T-helper 1 cell treated with Interleukin-12 subunit alpha and Interleukin-12 subunit beta and Interleukin-4 antibody, amounts not matched to agents 30 μg/mL and 1 μg/mL, for 36 hours (primary cell): Measurements from ENCODE around the gene TWIST2.

Experiments
- H3K27ac Mint-ChIP-seq: one replicate; pipeline ENCODE4 v1.8.0; 2021; ENCODE audit warnings: mild to moderate bottlenecking, mixed read lengths
- H3K27me3 Mint-ChIP-seq: one replicate; pipeline ENCODE4 v1.8.0; 2021; ENCODE audit warnings: low read depth, mixed read lengths
- H3K36me3 Mint-ChIP-seq: one replicate; pipeline ENCODE4 v1.8.0; 2021; ENCODE audit warnings: low read depth, mixed read lengths
- H3K4me1 Mint-ChIP-seq: one replicate; pipeline ENCODE4 v1.8.0; 2021; ENCODE audit warnings: low read depth, mixed read lengths
- H3K4me3 Mint-ChIP-seq: one replicate; pipeline ENCODE4 v1.8.0; 2021; ENCODE audit warnings: mild to moderate bottlenecking, moderate library complexity, mixed read lengths
- H3K9me3 Mint-ChIP-seq: one replicate; pipeline ENCODE4 v1.8.0; 2021; ENCODE audit warnings: mixed read lengths

TWIST2 gene

GRCh38 chr2:238857959-238858358 is 10.1 kb downstream of the TWIST2 start:
- Mint-ChIP-seq H3K4me1 (no peaks in the 10 kb centered on the region), H3K4me3 (no peak overlapping the region), H3K27me3 (peaks cover 3% of the 10 kb centered on the region), H3K27ac (no peak overlapping the region), H3K9me3 (no peaks in the 10 kb centered on the region), H3K36me3 (no peaks in the 10 kb centered on the region)

GRCh38 chr2:238859636-238860347 is 11.9 kb downstream of the TWIST2 start:
- H3K27me3 Mint-ChIP-seq = peaks cover 3% of the 10 kb centered on the region

DNA sequence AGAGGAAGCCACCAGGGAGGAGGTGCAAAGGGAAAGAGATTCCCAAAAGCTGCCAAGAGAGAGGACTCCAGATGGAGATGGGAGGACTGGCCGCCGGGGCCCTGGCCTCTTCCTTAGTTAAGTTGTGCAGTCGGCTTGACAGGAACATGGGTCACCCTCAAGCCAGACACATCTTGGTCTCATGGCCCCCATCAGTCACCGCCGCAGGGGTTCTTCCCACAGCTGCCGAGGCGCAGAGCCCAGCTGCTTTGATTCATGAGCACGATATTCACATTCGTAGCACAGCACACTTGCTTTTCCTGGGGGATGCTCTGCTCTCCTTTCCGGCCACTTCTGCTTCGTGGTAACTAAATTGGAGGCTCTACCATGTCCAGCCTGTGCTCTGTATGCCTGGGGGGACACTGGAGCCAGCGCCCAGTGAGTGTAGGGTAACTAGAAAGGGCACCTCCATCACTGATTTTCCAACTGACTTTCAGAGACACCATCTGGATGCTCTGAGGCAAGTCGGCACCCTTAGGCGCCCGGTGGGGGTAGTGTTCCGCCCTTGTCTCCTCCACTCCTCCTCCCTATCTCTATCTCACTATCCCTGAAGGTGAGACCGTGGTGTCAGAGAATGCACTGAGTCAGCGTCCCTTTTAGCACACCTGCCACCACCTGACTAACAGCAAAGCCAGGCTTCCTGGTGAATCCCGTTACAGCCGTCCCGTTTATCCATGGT is 13.3 kb downstream of the TWIST2 start:
- Mint-ChIP-seq H3K36me3 (no peaks in the 10 kb centered on the region), H3K27ac (no peak overlapping the region), H3K4me3 (no peak overlapping the region), H3K27me3 (no peaks in the 10 kb centered on the region), H3K9me3 (no peaks in the 10 kb centered on the region), H3K4me1 (no peaks in the 10 kb centered on the region)

More at GRCh38 chr2:238859636-238860347, 11.9 kb downstream of the TWIST2 start:
- Mint-ChIP-seq H3K4me1 (no peaks in the 10 kb centered on the region), H3K9me3 (no peaks in the 10 kb centered on the region), H3K36me3 (no peaks in the 10 kb centered on the region), H3K27ac (no peak overlapping the region), H3K4me3 (no peak overlapping the region)

DNA sequence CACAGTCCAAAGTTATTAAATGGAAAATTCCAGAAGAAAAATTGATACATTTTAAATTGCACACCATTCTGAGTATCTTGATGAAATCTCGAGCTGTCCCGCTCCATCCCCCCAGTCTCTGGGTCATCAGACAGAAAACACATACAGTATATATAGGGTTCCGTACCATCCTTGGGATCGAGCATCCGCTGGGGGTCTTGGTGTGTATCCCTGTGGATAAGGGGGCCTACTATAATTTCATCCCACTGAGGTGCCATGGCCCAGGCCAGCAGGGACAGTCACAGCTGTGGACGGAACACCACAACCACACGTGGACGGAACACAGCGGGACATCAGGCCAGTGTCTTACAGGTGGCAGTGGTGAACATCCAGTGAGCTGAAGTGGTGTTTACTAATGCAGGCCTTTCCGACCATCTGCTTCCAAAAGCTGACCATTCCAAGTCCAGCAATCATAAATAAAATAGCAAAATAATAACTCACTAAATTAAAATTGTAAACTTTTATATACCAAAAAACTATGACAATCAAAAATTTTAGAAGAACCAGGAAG is 14.0 kb downstream of the TWIST2 start:
- no peaks in the 10 kb centered on the region for H3K36me3 Mint-ChIP-seq
- no peaks in the 10 kb centered on the region for H3K27me3 Mint-ChIP-seq
- H3K9me3 Mint-ChIP-seq = no peaks in the 10 kb centered on the region
- no peak overlapping the region for H3K4me3 Mint-ChIP-seq
- H3K27ac Mint-ChIP-seq = no peak overlapping the region
- no peaks in the 10 kb centered on the region for H3K4me1 Mint-ChIP-seq

DNA sequence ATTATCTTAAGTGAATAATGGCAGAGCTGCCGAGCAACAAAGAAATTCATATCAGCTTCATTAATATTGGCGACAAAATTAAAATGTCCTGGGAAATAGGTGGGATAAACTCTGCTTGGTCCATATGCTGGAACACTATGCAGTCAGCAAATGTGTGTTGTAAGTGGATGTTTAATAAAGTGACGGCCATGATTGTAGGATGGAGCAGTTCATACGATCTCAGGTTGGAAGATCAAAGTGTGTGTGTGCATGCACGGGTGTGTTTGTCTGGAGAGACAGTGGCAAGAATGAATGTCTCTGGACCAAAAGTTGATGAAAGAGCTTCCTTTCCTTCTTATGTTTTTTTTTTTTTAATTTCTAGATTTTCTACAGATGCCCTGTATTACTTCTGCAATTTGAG is 14.8 kb downstream of the TWIST2 start:
- Mint-ChIP-seq H3K36me3 (no peaks in the 10 kb centered on the region), H3K4me1 (no peaks in the 10 kb centered on the region), H3K27ac (no peak overlapping the region), H3K4me3 (no peak overlapping the region), H3K27me3 (no peaks in the 10 kb centered on the region), H3K9me3 (no peaks in the 10 kb centered on the region)

DNA sequence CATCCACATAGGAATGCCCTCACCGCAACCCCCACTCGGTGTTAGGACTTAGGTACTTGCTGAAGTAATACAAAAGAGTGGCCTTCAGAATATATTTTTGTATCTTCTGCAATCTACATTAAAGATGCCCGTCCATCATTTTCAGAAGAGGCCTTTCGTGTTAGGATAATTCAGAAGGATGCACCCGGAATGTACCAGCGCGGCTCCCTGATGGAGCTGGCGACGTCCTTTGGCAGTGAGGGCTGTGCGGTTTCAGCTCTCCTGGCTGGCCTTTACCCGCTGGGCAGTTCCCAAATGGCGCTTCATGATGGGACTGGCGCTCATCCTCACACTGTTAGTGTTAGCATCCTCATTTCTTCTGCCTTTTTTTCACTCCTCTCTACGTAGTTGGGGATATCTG is 15.3 kb downstream of the TWIST2 start:
- no peaks in the 10 kb centered on the region for H3K9me3 Mint-ChIP-seq
- H3K4me1 Mint-ChIP-seq = no peaks in the 10 kb centered on the region
- no peaks in the 10 kb centered on the region for H3K27me3 Mint-ChIP-seq
- no peak overlapping the region for H3K27ac Mint-ChIP-seq
- H3K4me3 Mint-ChIP-seq = no peak overlapping the region
- no peaks in the 10 kb centered on the region for H3K36me3 Mint-ChIP-seq

GRCh38 chr2:238863749-238864206 is 15.9 kb downstream of the TWIST2 start:
- Mint-ChIP-seq H3K9me3 (no peaks in the 10 kb centered on the region), H3K27me3 (no peaks in the 10 kb centered on the region), H3K4me1 (no peaks in the 10 kb centered on the region), H3K4me3 (no peak overlapping the region), H3K27ac (no peak overlapping the region), H3K36me3 (no peaks in the 10 kb centered on the region)

- H3K27ac Mint-ChIP-seq = no peak overlapping the region
- no peaks in the 10 kb centered on the region for H3K4me1 Mint-ChIP-seq
- no peaks in the 10 kb centered on the region for H3K9me3 Mint-ChIP-seq
- no peaks in the 10 kb centered on the region for H3K27me3 Mint-ChIP-seq
- H3K36me3 Mint-ChIP-seq = no peaks in the 10 kb centered on the region
- H3K4me3 Mint-ChIP-seq = no peak overlapping the region
These were observed 16.5 kb downstream of the TWIST2 start for GRCh38 chr2:238864207-238865014.

- no peak overlapping the region for H3K4me3 Mint-ChIP-seq
- no peak overlapping the region for H3K27ac Mint-ChIP-seq
- H3K36me3 Mint-ChIP-seq = no peaks in the 10 kb centered on the region
- no peaks in the 10 kb centered on the region for H3K9me3 Mint-ChIP-seq
- H3K27me3 Mint-ChIP-seq = no peaks in the 10 kb centered on the region
- no peaks in the 10 kb centered on the region for H3K4me1 Mint-ChIP-seq
These were observed 17.3 kb downstream of the TWIST2 start for GRCh38 chr2:238865015-238865719.

GRCh38 chr2:238865744-238866355 is 18.0 kb downstream of the TWIST2 start:
- Mint-ChIP-seq H3K4me3 (no peak overlapping the region), H3K9me3 (no peaks in the 10 kb centered on the region), H3K4me1 (no peaks in the 10 kb centered on the region), H3K27me3 (no peaks in the 10 kb centered on the region), H3K36me3 (no peaks in the 10 kb centered on the region), H3K27ac (no peak overlapping the region)

- Mint-ChIP-seq H3K36me3 (no peaks in the 10 kb centered on the region), H3K27ac (no peak overlapping the region), H3K4me3 (no peak overlapping the region), H3K4me1 (no peaks in the 10 kb centered on the region), H3K27me3 (no peaks in the 10 kb centered on the region), H3K9me3 (no peaks in the 10 kb centered on the region)
These were observed 18.9 kb downstream of the TWIST2 start for GRCh38 chr2:238866656-238867277.

DNA sequence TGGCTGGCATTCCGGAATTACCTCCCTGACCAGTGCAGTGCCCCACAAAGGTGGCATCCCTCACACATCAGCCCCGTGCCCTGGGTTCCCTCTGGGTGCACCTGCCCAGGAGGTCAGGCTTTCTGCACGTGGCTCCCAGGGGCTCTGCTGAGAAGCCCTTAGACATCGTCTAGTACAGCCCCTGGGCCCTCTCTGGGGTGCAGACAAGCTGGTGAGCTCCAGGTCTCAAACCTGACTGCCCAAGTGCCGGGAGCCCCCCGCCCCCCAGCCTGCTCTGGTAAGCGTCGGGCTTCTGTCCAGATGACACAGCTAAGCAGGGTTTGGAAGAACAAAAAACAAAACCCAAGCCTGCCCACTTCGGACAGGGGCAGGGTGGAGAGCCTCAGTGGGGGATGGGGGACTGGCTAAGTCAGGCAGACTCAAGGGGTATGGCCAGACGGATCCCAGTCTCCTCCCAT is 20.2 kb downstream of the TWIST2 start:
- no peaks in the 10 kb centered on the region for H3K27me3 Mint-ChIP-seq
- no peaks in the 10 kb centered on the region for H3K36me3 Mint-ChIP-seq
- no peak overlapping the region for H3K4me3 Mint-ChIP-seq
- H3K27ac Mint-ChIP-seq = no peak overlapping the region
- H3K4me1 Mint-ChIP-seq = no peaks in the 10 kb centered on the region
- no peaks in the 10 kb centered on the region for H3K9me3 Mint-ChIP-seq

GRCh38 chr2:238868616-238869292 is 20.9 kb downstream of the TWIST2 start:
- no peaks in the 10 kb centered on the region for H3K9me3 Mint-ChIP-seq
- H3K4me1 Mint-ChIP-seq = no peaks in the 10 kb centered on the region
- no peak overlapping the region for H3K27ac Mint-ChIP-seq
- H3K4me3 Mint-ChIP-seq = no peak overlapping the region
- no peaks in the 10 kb centered on the region for H3K36me3 Mint-ChIP-seq
- H3K27me3 Mint-ChIP-seq = no peaks in the 10 kb centered on the region
